ENCODE results near the gene ROBO1.

ROBO1 gene

DNA sequence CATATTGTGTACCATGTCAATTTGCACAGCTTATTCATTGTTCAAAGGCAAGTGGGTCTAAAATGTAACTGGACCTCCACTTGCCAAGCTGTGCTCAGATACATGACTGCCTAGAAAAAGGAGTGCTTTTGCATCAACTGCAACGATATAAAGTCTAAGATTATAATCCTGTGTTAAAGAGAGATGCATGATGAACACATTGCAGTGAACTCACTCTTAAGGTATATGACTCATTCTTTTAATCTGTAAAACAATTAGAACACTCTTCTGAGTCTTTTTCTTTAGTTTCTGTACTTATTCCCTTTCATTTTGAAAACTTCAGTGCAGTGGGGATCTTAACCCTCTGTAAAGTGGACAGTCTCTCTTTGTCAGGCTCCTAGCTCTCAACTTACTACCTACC lies 982.8 kb downstream of the ROBO1 start:
- H3K36me3 ChIP-seq (ENCODE audit: low read length): no peaks in the 10 kb centered on the region
- H4K20me1 ChIP-seq (ENCODE audit: low read depth, low read length): no peaks in the 10 kb centered on the region
- no peaks in the 10 kb centered on the region for H3K79me2 ChIP-seq (ENCODE audit: insufficient read depth, low read length)
- no peak overlapping the region for H3K4me2 ChIP-seq (ENCODE audit: low read depth, low read length, poor library complexity, severe bottlenecking)
- H3K27ac ChIP-seq (ENCODE audit: low read depth, low read length): no peak overlapping the region
- no peak overlapping the region for H3K9ac ChIP-seq (ENCODE audit: low read length)
- no peaks in the 10 kb centered on the region for H3K9me2 ChIP-seq (replicated peaks; ENCODE audit: insufficient read depth, low read length)
- no peaks in the 10 kb centered on the region for H3F3A ChIP-seq (ENCODE audit: insufficient read depth)
- no peak overlapping the region for H2AFZ ChIP-seq (ENCODE audit: low read depth, low read length, severe bottlenecking)
- H3K9me3 ChIP-seq (ENCODE audit: insufficient read depth, low read length): no peaks in the 10 kb centered on the region
- H3K27me3 ChIP-seq (ENCODE audit: low read length): no peaks in the 10 kb centered on the region
- TF ChIP-seq, protein P1, sequence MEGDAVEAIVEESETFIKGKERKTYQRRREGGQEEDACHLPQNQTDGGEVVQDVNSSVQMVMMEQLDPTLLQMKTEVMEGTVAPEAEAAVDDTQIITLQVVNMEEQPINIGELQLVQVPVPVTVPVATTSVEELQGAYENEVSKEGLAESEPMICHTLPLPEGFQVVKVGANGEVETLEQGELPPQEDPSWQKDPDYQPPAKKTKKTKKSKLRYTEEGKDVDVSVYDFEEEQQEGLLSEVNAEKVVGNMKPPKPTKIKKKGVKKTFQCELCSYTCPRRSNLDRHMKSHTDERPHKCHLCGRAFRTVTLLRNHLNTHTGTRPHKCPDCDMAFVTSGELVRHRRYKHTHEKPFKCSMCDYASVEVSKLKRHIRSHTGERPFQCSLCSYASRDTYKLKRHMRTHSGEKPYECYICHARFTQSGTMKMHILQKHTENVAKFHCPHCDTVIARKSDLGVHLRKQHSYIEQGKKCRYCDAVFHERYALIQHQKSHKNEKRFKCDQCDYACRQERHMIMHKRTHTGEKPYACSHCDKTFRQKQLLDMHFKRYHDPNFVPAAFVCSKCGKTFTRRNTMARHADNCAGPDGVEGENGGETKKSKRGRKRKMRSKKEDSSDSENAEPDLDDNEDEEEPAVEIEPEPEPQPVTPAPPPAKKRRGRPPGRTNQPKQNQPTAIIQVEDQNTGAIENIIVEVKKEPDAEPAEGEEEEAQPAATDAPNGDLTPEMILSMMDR (IDR thresholded peaks at IDR 0.05; ENCODE audit: insufficient read depth, low read length, poor library complexity, severe bottlenecking): no peak
- TF ChIP-seq EZH2phosphoT487 (conservative IDR thresholded peaks at IDR 0.05; ENCODE audit: low read length): no peak
- H3K4me3 ChIP-seq (ENCODE audit: insufficient read depth, low read length, poor library complexity, severe bottlenecking): no peak overlapping the region

DNA sequence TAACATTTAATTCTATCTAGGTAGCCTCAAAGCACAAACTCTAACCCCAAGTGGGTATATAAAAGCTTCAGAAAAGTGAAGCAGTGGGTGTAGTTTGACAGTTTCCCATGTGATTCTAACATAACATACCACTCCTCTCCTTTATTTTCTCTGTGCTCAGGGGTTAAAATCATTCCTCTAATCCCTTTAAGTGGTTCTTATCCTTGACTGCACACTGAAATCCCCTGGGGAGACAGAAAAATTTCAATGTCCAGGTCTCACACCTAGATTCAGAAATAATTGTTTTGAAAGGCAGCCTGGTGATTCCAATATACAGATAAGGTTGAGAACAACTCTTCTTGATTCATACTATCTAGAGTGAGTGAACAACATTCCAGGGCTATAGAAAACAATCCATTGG lies 986.4 kb downstream of the ROBO1 start:
- no peak for TF ChIP-seq EZH2phosphoT487 (conservative IDR thresholded peaks at IDR 0.05; ENCODE audit: low read length)
- TF ChIP-seq, protein P1 (IDR thresholded peaks at IDR 0.05; ENCODE audit: insufficient read depth, low read length, poor library complexity, severe bottlenecking): no peak

DNA sequence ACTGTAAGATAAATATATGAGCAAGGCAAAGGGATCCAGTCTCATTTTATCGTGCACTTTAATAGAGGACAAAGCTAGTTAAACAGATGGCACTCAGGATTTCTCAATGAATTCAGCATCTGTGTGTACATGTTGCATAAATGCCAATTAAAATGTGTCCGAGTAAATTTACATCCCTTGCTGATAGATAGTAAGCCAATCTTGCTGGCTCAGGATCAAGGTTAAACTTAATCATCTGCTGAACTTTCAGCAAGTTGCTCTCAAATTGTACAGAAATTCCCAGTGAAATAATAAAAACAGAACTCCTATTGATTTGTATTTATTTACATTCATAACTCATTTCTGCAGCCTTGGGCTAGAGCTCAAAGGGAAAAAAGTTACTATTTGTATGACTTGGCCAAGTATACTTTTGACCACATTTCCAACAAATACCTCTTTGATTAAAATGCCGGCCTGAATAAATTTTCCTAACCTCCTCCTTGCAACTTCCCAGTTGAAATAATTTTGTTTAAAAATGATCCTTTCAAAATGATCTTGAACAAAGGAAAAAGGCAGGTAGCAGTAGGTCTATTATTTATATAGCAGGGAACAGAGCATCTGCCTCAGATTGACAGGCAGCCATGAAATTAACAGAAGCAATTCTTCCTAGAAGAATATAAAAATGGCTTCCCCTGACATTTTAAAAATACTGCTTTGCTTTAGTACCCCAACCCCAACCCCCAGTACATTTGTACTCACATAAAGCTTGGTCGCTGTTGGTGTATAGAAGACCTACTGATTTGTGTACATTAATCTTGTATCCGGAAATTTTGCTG lies 1001.9 kb downstream of the ROBO1 start:
- H3K27ac ChIP-seq (ENCODE audit: low read depth, low read length): no peak overlapping the region
- no peaks in the 10 kb centered on the region for H3F3A ChIP-seq (ENCODE audit: insufficient read depth)
- H3K9me2 ChIP-seq (replicated peaks; ENCODE audit: insufficient read depth, low read length): no peaks in the 10 kb centered on the region

More for the DNA sequence above, 986.4 kb downstream of the ROBO1 start:
- Histone ChIP-seq H3K27ac (ENCODE audit: low read depth, low read length) (no peak overlapping the region), H3K27me3 (ENCODE audit: low read length) (no peaks in the 10 kb centered on the region), H3K9ac (ENCODE audit: low read length) (no peak overlapping the region), H3K9me2 (replicated peaks; ENCODE audit: insufficient read depth, low read length) (no peaks in the 10 kb centered on the region), H3K4me3 (ENCODE audit: insufficient read depth, low read length, poor library complexity, severe bottlenecking) (no peak overlapping the region), H3K79me2 (ENCODE audit: insufficient read depth, low read length) (no peaks in the 10 kb centered on the region), H3K36me3 (ENCODE audit: low read length) (no peaks in the 10 kb centered on the region), H3F3A (ENCODE audit: insufficient read depth) (no peaks in the 10 kb centered on the region), H3K9me3 (ENCODE audit: insufficient read depth, low read length) (no peaks in the 10 kb centered on the region), H2AFZ (ENCODE audit: low read depth, low read length, severe bottlenecking) (no peak overlapping the region), H3K4me2 (ENCODE audit: low read depth, low read length, poor library complexity, severe bottlenecking) (no peak overlapping the region), H4K20me1 (ENCODE audit: low read depth, low read length) (no peaks in the 10 kb centered on the region)

More for the DNA sequence above, 1001.9 kb downstream of the ROBO1 start:
- Histone ChIP-seq H4K20me1 (ENCODE audit: low read depth, low read length) (no peaks in the 10 kb centered on the region), H3K9ac (ENCODE audit: low read length) (no peak overlapping the region), H3K27me3 (ENCODE audit: low read length) (no peaks in the 10 kb centered on the region), H3K9me3 (ENCODE audit: insufficient read depth, low read length) (no peaks in the 10 kb centered on the region), H3K4me2 (ENCODE audit: low read depth, low read length, poor library complexity, severe bottlenecking) (no peak overlapping the region), H3K4me3 (ENCODE audit: insufficient read depth, low read length, poor library complexity, severe bottlenecking) (no peak overlapping the region), H3K79me2 (ENCODE audit: insufficient read depth, low read length) (no peaks in the 10 kb centered on the region), H3K36me3 (ENCODE audit: low read length) (no peaks in the 10 kb centered on the region), H2AFZ (ENCODE audit: low read depth, low read length, severe bottlenecking) (no peak overlapping the region)
- TF ChIP-seq, protein P1 (IDR thresholded peaks at IDR 0.05; ENCODE audit: insufficient read depth, low read length, poor library complexity, severe bottlenecking): no peak
- no peak for TF ChIP-seq EZH2phosphoT487 (conservative IDR thresholded peaks at IDR 0.05; ENCODE audit: low read length)
